DND-41 (cell line): ENCODE measurements around the gene TMEM253.

Source experiments
- ATAC-seq: fragments of 200-7000 bp; cut with Tn5 transposase; 3 replicates; pipeline ENCODE4 v1.9.1; 2021; ENCODE audit warnings: low read depth; ENCODE audit not compliant: insufficient read depth
- DNase-seq: peaks from one replicate; pipeline ENCODE4 v3.0.0-alpha.2; 2020
- H2AFZ ChIP-seq: 2 replicates; pipeline ENCODE4 v1.6.0; 2012; ENCODE audit warnings: low read depth, low read length
- H3K27ac ChIP-seq: 2 replicates; pipeline ENCODE4 v1.5.1; 2012; ENCODE audit warnings: low read length, inconsistent platforms
- H3K27me3 ChIP-seq: fragments of 200-600 bp; sonication (generic); 2 replicates; pipeline ENCODE4 v1.6.0; 2012; ENCODE audit warnings: low read length, mild to moderate bottlenecking, inconsistent platforms; ENCODE audit not compliant: insufficient read depth, poor library complexity
- H3K36me3 ChIP-seq: 2 replicates; pipeline ENCODE4 v1.5.1; 2012; ENCODE audit warnings: low read length, inconsistent platforms; ENCODE audit not compliant: insufficient read depth
- H3K4me1 ChIP-seq: 2 replicates; pipeline ENCODE4 v1.5.1; 2012; ENCODE audit warnings: mild to moderate bottlenecking, low read length; ENCODE audit not compliant: insufficient read depth
- H3K4me2 ChIP-seq: 2 replicates; pipeline ENCODE4 v1.6.0; 2012; ENCODE audit warnings: mild to moderate bottlenecking, moderate library complexity, low read length, inconsistent platforms; ENCODE audit not compliant: insufficient read depth
- H3K4me3 ChIP-seq, 2 experiments: fragments of 200-600 bp in 1 of 2; shearing (Covaris generic) in 1 of 2; 2 replicates each; pipeline ENCODE4 v1.5.1; 2012 to 2016; ENCODE audit warnings: inconsistent platforms in 2 of 2, low read length in 2 of 2, mild to moderate bottlenecking in 2 of 2, low read depth in 1 of 2, moderate library complexity in 1 of 2
- H3K79me2 ChIP-seq: 2 replicates; pipeline ENCODE4 v1.6.0; 2012; ENCODE audit warnings: low read length, inconsistent platforms; ENCODE audit not compliant: insufficient read depth
- H3K9ac ChIP-seq: 2 replicates; pipeline ENCODE4 v1.6.0; 2012; ENCODE audit warnings: low read depth, mild to moderate bottlenecking, inconsistent platforms, low read length, moderate library complexity
- H3K9me3 ChIP-seq: 2 replicates; pipeline ENCODE4 v1.5.1; 2012; ENCODE audit warnings: low read length, moderate library complexity, mild to moderate bottlenecking, inconsistent platforms; ENCODE audit not compliant: insufficient read depth, severe bottlenecking
- H4K20me1 ChIP-seq: 2 replicates; pipeline ENCODE4 v1.6.0; 2012; ENCODE audit warnings: low read length; ENCODE audit not compliant: insufficient read depth
- EZH2 ChIP-seq: IDR thresholded peaks from 3 replicates; pipeline ENCODE4 v1.6.1; 2012; ENCODE audit warnings: borderline replicate concordance, low read depth, mild to moderate bottlenecking, moderate library complexity, low read length, inconsistent platforms; ENCODE audit not compliant: severe bottlenecking
- TF ChIP-seq, protein P1 (sequence below): IDR thresholded peaks from 2 replicates; pipeline ENCODE4 v1.5.1; 2012; ENCODE audit warnings: borderline replicate concordance, low read length, moderate library complexity, mild to moderate bottlenecking; ENCODE audit not compliant: poor library complexity, severe bottlenecking; ENCODE audit errors: extremely low read depth

TMEM253 gene

DNA sequence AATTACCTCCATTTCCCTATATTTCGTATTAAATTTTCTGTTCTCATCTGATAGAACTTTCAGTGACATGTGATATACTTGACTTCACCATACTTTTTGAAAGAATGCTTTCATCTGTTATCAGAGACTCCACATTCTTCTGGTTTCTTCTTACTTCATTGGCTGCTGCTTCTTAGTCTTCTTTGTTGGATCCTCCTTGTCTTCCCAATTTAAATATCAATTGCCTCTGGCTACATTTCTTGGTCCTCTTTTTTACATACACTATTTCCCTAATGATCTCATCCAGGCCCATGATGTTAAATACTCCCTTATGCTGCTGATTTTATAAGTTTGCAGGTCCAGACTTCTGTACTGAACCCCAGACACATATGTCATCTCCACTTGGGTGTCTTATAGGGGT, 33.0 kb downstream of the TMEM253 start:
- TF ChIP-seq EZH2 = no peak
- TF ChIP-seq, protein P1, sequence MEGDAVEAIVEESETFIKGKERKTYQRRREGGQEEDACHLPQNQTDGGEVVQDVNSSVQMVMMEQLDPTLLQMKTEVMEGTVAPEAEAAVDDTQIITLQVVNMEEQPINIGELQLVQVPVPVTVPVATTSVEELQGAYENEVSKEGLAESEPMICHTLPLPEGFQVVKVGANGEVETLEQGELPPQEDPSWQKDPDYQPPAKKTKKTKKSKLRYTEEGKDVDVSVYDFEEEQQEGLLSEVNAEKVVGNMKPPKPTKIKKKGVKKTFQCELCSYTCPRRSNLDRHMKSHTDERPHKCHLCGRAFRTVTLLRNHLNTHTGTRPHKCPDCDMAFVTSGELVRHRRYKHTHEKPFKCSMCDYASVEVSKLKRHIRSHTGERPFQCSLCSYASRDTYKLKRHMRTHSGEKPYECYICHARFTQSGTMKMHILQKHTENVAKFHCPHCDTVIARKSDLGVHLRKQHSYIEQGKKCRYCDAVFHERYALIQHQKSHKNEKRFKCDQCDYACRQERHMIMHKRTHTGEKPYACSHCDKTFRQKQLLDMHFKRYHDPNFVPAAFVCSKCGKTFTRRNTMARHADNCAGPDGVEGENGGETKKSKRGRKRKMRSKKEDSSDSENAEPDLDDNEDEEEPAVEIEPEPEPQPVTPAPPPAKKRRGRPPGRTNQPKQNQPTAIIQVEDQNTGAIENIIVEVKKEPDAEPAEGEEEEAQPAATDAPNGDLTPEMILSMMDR = no peak
- H4K20me1 ChIP-seq = no peaks in the 10 kb centered on the region
- ATAC-seq (no peak), DNase-seq (no peak)
- H3K27ac ChIP-seq = no peak overlapping the region
- no peak overlapping the region for H3K9ac ChIP-seq
- no peaks in the 10 kb centered on the region for H3K36me3 ChIP-seq
- no peaks in the 10 kb centered on the region for H3K79me2 ChIP-seq
- H3K9me3 ChIP-seq = no peaks in the 10 kb centered on the region
- no peak overlapping the region for H3K4me2 ChIP-seq
- no peak overlapping the region for H3K4me3 ChIP-seq
- H2AFZ ChIP-seq = no peak overlapping the region
- H3K4me1 ChIP-seq = no peaks in the 10 kb centered on the region
- H3K27me3 ChIP-seq = no peaks in the 10 kb centered on the region

DNA sequence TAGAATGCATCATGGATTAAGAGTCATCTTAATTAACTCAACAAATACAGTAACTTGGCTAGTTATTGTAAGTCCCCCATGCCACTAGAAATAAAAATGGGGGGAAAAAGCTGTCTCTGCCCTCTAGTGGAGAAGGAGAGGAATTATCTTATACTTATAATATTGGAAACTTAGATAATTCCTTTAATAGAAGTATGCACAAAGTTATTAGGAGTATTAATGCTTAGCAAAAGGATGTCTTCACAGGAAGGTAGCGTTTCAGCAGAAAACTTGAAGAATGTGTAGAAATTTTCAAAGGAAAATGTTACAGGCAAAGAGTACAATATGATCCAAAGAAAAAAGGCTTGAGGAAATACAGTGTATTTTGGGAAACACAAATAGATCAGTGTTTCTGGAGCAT, 35.2 kb downstream of the TMEM253 start:
- Histone ChIP-seq H3K27me3 (no peaks in the 10 kb centered on the region), H3K4me2 (no peak overlapping the region), H3K36me3 (no peaks in the 10 kb centered on the region), H3K4me1 (no peaks in the 10 kb centered on the region), H3K9me3 (no peaks in the 10 kb centered on the region), H3K79me2 (no peaks in the 10 kb centered on the region), H3K9ac (no peak overlapping the region), H3K4me3 (no peak overlapping the region), H4K20me1 (no peaks in the 10 kb centered on the region), H3K27ac (no peak overlapping the region), H2AFZ (no peak overlapping the region)
- no peak for ATAC-seq
- DNase-seq = no peak
- no peak for TF ChIP-seq EZH2
- TF ChIP-seq, protein P1 = peak; percentile 68

DNA sequence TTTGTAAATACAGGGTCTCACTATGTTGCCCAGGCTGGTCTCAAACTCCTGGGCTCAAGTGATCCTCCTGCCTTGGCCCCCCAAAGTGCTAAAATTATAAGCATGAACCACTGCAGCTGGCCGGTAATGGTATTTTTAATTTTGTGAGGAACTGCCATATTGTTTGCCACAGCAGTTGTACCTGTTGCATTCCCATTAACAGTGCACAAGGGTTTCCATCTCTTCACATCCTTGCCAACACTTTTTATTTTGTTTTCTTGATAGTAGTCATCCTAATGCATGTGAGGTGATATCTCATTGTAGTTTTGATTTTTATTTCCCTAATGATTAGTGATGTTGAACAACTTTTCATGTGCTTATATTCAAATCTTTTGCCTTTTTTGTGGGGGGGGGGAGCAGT, 41.5 kb downstream of the TMEM253 start:
- H3K36me3 ChIP-seq = no peaks in the 10 kb centered on the region
- H3K4me2 ChIP-seq = no peak overlapping the region
- no peak overlapping the region for H3K27ac ChIP-seq
- no peak overlapping the region for H2AFZ ChIP-seq
- ATAC-seq (no peak), DNase-seq (no peak)
- no peaks in the 10 kb centered on the region for H3K4me1 ChIP-seq
- H3K27me3 ChIP-seq = no peaks in the 10 kb centered on the region
- no peaks in the 10 kb centered on the region for H4K20me1 ChIP-seq
- H3K79me2 ChIP-seq = no peaks in the 10 kb centered on the region
- no peak overlapping the region for H3K9ac ChIP-seq
- H3K9me3 ChIP-seq = no peaks in the 10 kb centered on the region
- TF ChIP-seq, protein P1 = no peak
- no peak for TF ChIP-seq EZH2
- H3K4me3 ChIP-seq = no peak overlapping the region

DNA sequence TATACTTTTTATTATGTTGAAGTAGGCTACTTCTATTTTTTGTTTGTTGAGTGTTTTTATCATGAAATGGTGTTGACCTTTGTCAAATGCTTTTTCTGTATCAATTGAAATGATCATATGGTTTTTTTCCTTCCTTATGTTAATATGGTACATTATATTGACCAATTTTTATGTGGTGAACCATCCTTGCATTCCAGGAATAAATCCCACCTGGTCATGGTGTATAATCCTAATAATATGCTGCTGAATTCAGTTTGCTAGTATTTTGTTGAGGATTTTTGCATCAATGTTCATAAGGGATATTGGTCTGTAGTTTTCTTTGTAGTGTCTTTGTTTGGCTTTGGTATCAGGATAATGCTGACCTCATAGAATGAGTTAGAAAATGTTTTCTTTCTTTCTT, 44.6 kb downstream of the TMEM253 start:
- Histone ChIP-seq H3K4me3 (no peak overlapping the region), H3K27me3 (no peaks in the 10 kb centered on the region), H3K9ac (no peak overlapping the region), H3K4me1 (no peaks in the 10 kb centered on the region), H3K9me3 (no peaks in the 10 kb centered on the region), H3K27ac (no peak overlapping the region), H3K79me2 (no peaks in the 10 kb centered on the region), H3K4me2 (no peak overlapping the region), H3K36me3 (no peaks in the 10 kb centered on the region), H4K20me1 (no peaks in the 10 kb centered on the region), H2AFZ (no peak overlapping the region)
- ATAC-seq (no peak), DNase-seq (no peak)
- no peak for TF ChIP-seq EZH2
- TF ChIP-seq, protein P1 = no peak
